ENCODE measurements around the gene CTNNA3. TPM values are rescaled to one million over a fixed set of nuclear protein-coding genes. Genes with fewer than 3 reads are reported as not detected.

The CTNNA3 gene
- total RNA-seq, 1 experiment from 2014 or later, result 0.32 TPM

GRCh38 chr10:67696679-67697078, 684 bp upstream of the CTNNA3 start:
- ChIA-PET RAD21 (ENCODE audit: low non-redundant PET in 1 of 2, low total read pairs in 2 of 2, uncharacterized antibody in 2 of 2, unreplicated experiment in 2 of 2) (interaction anchor here in 1 of 2 experiments (1.7 kb wide), 1 partner anchor 83 kb away, joined by 8 read pairs; no protein-coding TSS in a partner anchor), CTCF (interaction anchor here (1.0 to 4.7 kb wide), 9 partner anchors 10 to 606 kb away, joined by 3 to 52 read pairs (median 4); no protein-coding TSS in a partner anchor), POLR2A (interaction anchor here (1.2 kb wide), 1 partner anchor 83 kb away, joined by 3 read pairs; no protein-coding TSS in a partner anchor)
- Histone ChIP-seq H3K27me3 (ENCODE audit: insufficient read depth, low read length) (no peaks in the 10 kb centered on the region), H3K36me3 (ENCODE audit: control insufficient read depth in 1 of 2, insufficient read depth in 2 of 2, low read length in 2 of 2) (no peaks in the 10 kb centered on the region), H3K79me2 (ENCODE audit: insufficient read depth, low read length) (no peaks in the 10 kb centered on the region), H3K9me2 (ENCODE audit: insufficient read depth) (no peaks in the 10 kb centered on the region), H4K20me1 (ENCODE audit: insufficient read depth) (no peaks in the 10 kb centered on the region), H3K27ac (ENCODE audit: low read depth, low read length) (no peak overlapping the region), H3K9ac (ENCODE audit: low read length) (no peak overlapping the region), H3K4me2 (ENCODE audit: low read length) (no peak overlapping the region), H3K4me1 (ENCODE audit: control insufficient read depth in 1 of 2, insufficient read depth in 2 of 2, low read length in 2 of 2) (peaks cover 0 to 3% of the 10 kb centered on the region in 2 experiments; a peak in 2 of 4 replicates), H3K9me3 (ENCODE audit: control insufficient read depth in 1 of 2, insufficient read depth in 1 of 2, low read depth in 1 of 2, low read length in 2 of 2) (no peaks in the 10 kb centered on the region), H3K4me3 (replicated peaks in 1 of 2; ENCODE audit: low read depth in 1 of 2, low read length in 2 of 2) (no peak overlapping the region), H2AFZ (ENCODE audit: low read depth, low read length, poor library complexity, severe bottlenecking) (no peak overlapping the region)
- no TSS peak for BruUV-seq (replicated peaks)
- intact Hi-C loops (cut with micrococcal nuclease), result loop anchor here (1.0 kb wide), 1 partner anchor 84 kb away; no protein-coding TSS in a partner anchor
- TF ChIP-seq, protein P1, sequence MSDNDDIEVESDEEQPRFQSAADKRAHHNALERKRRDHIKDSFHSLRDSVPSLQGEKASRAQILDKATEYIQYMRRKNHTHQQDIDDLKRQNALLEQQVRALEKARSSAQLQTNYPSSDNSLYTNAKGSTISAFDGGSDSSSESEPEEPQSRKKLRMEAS (IDR thresholded peaks at IDR 0.05), result no peak
- TF ChIP-seq ZFX (IDR thresholded peaks at IDR 0.05) (no peak), EZH2 (IDR thresholded peaks at IDR 0.05) (no peak), POLR2AphosphoS5 (IDR thresholded peaks at IDR 0.05; ENCODE audit: low read depth, low read length) (no peak), FOSL1 (IDR thresholded peaks at IDR 0.05; ENCODE audit: low read depth) (no peak), CEBPB (IDR thresholded peaks at IDR 0.05; ENCODE audit: low read depth) (no peak), CBX3 (IDR thresholded peaks at IDR 0.05; ENCODE audit: low read depth) (no peak), ZNF274 (IDR thresholded peaks at IDR 0.05; ENCODE audit: low read depth, low read length) (no peak), SIN3A (IDR thresholded peaks at IDR 0.05; ENCODE audit: low read depth) (no peak), YY1 (IDR thresholded peaks at IDR 0.05; ENCODE audit: extremely low read depth, insufficient replicate concordance, low read depth, low read length) (no peak), TCF7L2 (IDR thresholded peaks at IDR 0.05; ENCODE audit: borderline replicate concordance, extremely low read depth, insufficient read depth, insufficient read length) (no peak), RAD21 (IDR thresholded peaks at IDR 0.05; ENCODE audit: low read depth) (no peak), SRF (IDR thresholded peaks at IDR 0.05; ENCODE audit: low read depth) (no peak), EZH2phosphoT487 (IDR thresholded peaks at IDR 0.05; ENCODE audit: borderline replicate concordance) (no peak)
- TF ChIP-seq, protein P2, sequence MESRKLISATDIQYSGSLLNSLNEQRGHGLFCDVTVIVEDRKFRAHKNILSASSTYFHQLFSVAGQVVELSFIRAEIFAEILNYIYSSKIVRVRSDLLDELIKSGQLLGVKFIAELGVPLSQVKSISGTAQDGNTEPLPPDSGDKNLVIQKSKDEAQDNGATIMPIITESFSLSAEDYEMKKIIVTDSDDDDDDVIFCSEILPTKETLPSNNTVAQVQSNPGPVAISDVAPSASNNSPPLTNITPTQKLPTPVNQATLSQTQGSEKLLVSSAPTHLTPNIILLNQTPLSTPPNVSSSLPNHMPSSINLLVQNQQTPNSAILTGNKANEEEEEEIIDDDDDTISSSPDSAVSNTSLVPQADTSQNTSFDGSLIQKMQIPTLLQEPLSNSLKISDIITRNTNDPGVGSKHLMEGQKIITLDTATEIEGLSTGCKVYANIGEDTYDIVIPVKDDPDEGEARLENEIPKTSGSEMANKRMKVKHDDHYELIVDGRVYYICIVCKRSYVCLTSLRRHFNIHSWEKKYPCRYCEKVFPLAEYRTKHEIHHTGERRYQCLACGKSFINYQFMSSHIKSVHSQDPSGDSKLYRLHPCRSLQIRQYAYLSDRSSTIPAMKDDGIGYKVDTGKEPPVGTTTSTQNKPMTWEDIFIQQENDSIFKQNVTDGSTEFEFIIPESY (IDR thresholded peaks at IDR 0.05; ENCODE audit: extremely low read depth, insufficient replicate concordance, low read length), result no peak
- TF ChIP-seq, protein P3, sequence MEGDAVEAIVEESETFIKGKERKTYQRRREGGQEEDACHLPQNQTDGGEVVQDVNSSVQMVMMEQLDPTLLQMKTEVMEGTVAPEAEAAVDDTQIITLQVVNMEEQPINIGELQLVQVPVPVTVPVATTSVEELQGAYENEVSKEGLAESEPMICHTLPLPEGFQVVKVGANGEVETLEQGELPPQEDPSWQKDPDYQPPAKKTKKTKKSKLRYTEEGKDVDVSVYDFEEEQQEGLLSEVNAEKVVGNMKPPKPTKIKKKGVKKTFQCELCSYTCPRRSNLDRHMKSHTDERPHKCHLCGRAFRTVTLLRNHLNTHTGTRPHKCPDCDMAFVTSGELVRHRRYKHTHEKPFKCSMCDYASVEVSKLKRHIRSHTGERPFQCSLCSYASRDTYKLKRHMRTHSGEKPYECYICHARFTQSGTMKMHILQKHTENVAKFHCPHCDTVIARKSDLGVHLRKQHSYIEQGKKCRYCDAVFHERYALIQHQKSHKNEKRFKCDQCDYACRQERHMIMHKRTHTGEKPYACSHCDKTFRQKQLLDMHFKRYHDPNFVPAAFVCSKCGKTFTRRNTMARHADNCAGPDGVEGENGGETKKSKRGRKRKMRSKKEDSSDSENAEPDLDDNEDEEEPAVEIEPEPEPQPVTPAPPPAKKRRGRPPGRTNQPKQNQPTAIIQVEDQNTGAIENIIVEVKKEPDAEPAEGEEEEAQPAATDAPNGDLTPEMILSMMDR (IDR thresholded peaks at IDR 0.05 in 2 of 3, conservative IDR thresholded peaks at IDR 0.05 in 1 of 3; ENCODE audit: borderline replicate concordance in 1 of 3, insufficient read depth in 1 of 3, low read depth in 2 of 3, low read length in 2 of 3), result no peak
- ATAC-seq, result no peak
- no peak for DNase-seq (ENCODE audit: low read depth, low spot score)
